Measurements from ENCODE around the gene PAIP1.

- TF ChIP-seq, protein P1, sequence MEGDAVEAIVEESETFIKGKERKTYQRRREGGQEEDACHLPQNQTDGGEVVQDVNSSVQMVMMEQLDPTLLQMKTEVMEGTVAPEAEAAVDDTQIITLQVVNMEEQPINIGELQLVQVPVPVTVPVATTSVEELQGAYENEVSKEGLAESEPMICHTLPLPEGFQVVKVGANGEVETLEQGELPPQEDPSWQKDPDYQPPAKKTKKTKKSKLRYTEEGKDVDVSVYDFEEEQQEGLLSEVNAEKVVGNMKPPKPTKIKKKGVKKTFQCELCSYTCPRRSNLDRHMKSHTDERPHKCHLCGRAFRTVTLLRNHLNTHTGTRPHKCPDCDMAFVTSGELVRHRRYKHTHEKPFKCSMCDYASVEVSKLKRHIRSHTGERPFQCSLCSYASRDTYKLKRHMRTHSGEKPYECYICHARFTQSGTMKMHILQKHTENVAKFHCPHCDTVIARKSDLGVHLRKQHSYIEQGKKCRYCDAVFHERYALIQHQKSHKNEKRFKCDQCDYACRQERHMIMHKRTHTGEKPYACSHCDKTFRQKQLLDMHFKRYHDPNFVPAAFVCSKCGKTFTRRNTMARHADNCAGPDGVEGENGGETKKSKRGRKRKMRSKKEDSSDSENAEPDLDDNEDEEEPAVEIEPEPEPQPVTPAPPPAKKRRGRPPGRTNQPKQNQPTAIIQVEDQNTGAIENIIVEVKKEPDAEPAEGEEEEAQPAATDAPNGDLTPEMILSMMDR (IDR thresholded peaks at IDR 0.05; ENCODE audit: borderline replicate concordance, extremely low read depth, low read length, poor library complexity, severe bottlenecking) = no peak
- no peak for TF ChIP-seq EZH2 (IDR thresholded peaks at IDR 0.05; ENCODE audit: borderline replicate concordance, low read depth, low read length, severe bottlenecking)
Observed at GRCh38 chr5:43561356-43561755, 4.5 kb upstream of the PAIP1 start.
